Measurements from ENCODE around the gene MMP24. TPM values are rescaled to one million over a fixed set of nuclear protein-coding genes. Genes with fewer than 3 reads are reported as not detected.

MMP24 gene
- total RNA-seq, 2 experiments from 2014 or later: not detected

DNA sequence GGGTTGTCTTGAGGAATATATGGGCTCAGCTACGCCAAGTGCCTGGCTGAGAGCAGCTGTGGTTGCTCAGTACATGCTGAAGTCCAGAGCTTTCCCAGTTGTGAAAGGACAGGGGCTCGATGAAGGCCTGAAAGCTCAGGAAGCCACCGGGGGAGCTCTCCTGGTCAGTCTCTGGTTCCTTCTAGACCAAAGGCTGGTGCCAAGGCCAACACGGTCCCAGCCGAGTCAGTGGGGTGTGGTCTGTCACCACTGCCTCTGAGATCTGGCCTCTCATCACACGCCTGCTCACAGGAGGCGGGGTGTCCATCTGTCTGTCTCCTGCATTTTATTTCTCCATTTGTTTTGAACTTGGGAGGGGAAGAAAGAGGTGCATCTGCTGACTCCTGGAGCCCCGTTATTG, 70.7 kb downstream of the MMP24 start:
- Histone ChIP-seq H3K4me3 (ENCODE audit: low read depth, low read length, poor library complexity, severe bottlenecking) (no peak overlapping the region), H3K36me3 (ENCODE audit: insufficient read depth, low read length) (no peaks in the 10 kb centered on the region), H2AFZ (ENCODE audit: low read length) (no peak overlapping the region), H3K4me1 (ENCODE audit: insufficient read depth, low read length, poor library complexity, severe bottlenecking) (no peaks in the 10 kb centered on the region), H3K9me3 (ENCODE audit: low read length) (no peaks in the 10 kb centered on the region), H3K79me2 (ENCODE audit: insufficient read depth, low read depth, low read length) (no peaks in the 10 kb centered on the region), H3K4me2 (ENCODE audit: low read length) (no peak overlapping the region), H3K9me2 (ENCODE audit: insufficient read depth, low read length) (no peaks in the 10 kb centered on the region), H4K20me1 (ENCODE audit: insufficient read depth, low read length) (no peaks in the 10 kb centered on the region), H3K27ac (ENCODE audit: low read depth, low read length, poor library complexity, severe bottlenecking) (no peak overlapping the region)
- CTCF ChIA-PET (ENCODE audit: unreplicated experiment): no interaction called here
- POLR2A ChIA-PET: interaction anchor here (2.2 kb wide), 1 partner anchor 10 kb away, joined by 8 read pairs; no protein-coding TSS in a partner anchor
- no peak for DNase-seq (ENCODE audit: low spot score)
- intact Hi-C loops (cut with micrococcal nuclease; ENCODE audit: unreplicated experiment): no loop called here
- BruUV-seq (replicated peaks): no TSS peak
- TF ChIP-seq, protein P1, sequence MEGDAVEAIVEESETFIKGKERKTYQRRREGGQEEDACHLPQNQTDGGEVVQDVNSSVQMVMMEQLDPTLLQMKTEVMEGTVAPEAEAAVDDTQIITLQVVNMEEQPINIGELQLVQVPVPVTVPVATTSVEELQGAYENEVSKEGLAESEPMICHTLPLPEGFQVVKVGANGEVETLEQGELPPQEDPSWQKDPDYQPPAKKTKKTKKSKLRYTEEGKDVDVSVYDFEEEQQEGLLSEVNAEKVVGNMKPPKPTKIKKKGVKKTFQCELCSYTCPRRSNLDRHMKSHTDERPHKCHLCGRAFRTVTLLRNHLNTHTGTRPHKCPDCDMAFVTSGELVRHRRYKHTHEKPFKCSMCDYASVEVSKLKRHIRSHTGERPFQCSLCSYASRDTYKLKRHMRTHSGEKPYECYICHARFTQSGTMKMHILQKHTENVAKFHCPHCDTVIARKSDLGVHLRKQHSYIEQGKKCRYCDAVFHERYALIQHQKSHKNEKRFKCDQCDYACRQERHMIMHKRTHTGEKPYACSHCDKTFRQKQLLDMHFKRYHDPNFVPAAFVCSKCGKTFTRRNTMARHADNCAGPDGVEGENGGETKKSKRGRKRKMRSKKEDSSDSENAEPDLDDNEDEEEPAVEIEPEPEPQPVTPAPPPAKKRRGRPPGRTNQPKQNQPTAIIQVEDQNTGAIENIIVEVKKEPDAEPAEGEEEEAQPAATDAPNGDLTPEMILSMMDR (conservative IDR thresholded peaks at IDR 0.05; ENCODE audit: low read length): no peak
- TF ChIP-seq EZH2phosphoT487 (IDR thresholded peaks at IDR 0.05; ENCODE audit: borderline replicate concordance, low read depth, low read length): no peak

DNA sequence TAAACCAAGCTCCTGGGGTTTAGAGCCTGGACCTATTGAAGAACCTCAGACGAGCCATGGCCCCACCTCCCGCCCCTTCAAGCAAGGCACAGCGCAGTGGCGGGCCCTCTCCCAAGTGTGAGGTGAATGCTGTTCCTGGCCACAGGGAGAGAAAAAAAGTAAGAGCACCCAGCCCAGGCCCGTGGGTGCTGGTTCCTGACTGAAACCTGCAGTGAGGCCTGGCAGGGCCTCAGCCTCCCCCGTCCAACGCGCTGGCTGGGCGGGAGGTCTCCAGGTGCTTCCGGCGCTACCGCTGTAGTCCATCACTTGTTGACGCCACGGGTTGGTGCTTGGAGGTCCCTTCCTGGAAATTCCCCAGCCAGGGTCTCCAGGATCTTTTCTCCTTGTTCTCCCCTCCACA, 71.2 kb downstream of the MMP24 start:
- Histone ChIP-seq H3K4me2 (ENCODE audit: low read length) (no peak overlapping the region), H3K27ac (ENCODE audit: low read depth, low read length, poor library complexity, severe bottlenecking) (no peak overlapping the region), H4K20me1 (ENCODE audit: insufficient read depth, low read length) (no peaks in the 10 kb centered on the region), H3K9me2 (ENCODE audit: insufficient read depth, low read length) (no peaks in the 10 kb centered on the region), H3K4me3 (ENCODE audit: low read depth, low read length, poor library complexity, severe bottlenecking) (no peak overlapping the region), H3K4me1 (ENCODE audit: insufficient read depth, low read length, poor library complexity, severe bottlenecking) (no peaks in the 10 kb centered on the region), H3K36me3 (ENCODE audit: insufficient read depth, low read length) (no peaks in the 10 kb centered on the region), H2AFZ (ENCODE audit: low read length) (no peak overlapping the region), H3K79me2 (ENCODE audit: insufficient read depth, low read depth, low read length) (no peaks in the 10 kb centered on the region), H3K9me3 (ENCODE audit: low read length) (no peaks in the 10 kb centered on the region)
- intact Hi-C loops (cut with micrococcal nuclease; ENCODE audit: unreplicated experiment): no loop called here
- CTCF ChIA-PET (ENCODE audit: unreplicated experiment): no interaction called here
- BruUV-seq (replicated peaks): no TSS peak
- no peak for DNase-seq (ENCODE audit: low spot score)
- TF ChIP-seq EZH2phosphoT487 (IDR thresholded peaks at IDR 0.05; ENCODE audit: borderline replicate concordance, low read depth, low read length): no peak
- TF ChIP-seq, protein P1 (conservative IDR thresholded peaks at IDR 0.05; ENCODE audit: low read length): no peak
- POLR2A ChIA-PET: interaction anchor here (2.2 kb wide), 1 partner anchor 10 kb away, joined by 8 read pairs; no protein-coding TSS in a partner anchor

DNA sequence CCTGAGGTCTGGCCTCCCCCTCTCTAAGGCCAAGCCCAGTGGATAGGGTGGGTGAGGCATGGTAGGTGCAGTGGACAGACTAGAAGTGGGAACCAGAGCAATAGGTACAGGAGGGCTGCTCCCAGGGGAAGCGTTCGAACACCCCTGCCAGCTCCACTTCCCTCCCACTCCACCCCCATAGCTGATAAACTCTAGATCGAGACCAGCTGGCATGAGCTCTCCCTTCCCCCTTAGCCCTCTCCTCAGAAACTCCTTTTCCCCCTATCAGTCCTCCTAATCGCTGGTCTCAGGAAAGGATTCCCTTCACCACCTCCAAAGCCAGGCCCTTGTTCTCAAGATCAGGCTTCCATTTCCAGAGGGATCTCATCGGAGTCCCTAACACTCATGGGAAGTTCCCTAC, 71.8 kb downstream of the MMP24 start:
- no peak for TF ChIP-seq EZH2phosphoT487 (IDR thresholded peaks at IDR 0.05; ENCODE audit: borderline replicate concordance, low read depth, low read length)
- TF ChIP-seq, protein P1 (conservative IDR thresholded peaks at IDR 0.05; ENCODE audit: low read length): no peak
- Histone ChIP-seq H2AFZ (ENCODE audit: low read length) (no peak overlapping the region), H3K4me2 (ENCODE audit: low read length) (no peak overlapping the region)

More for the DNA sequence above, 71.8 kb downstream of the MMP24 start:
- no peaks in the 10 kb centered on the region for H3K4me1 ChIP-seq (ENCODE audit: insufficient read depth, low read length, poor library complexity, severe bottlenecking)
- H3K9me2 ChIP-seq (ENCODE audit: insufficient read depth, low read length): no peaks in the 10 kb centered on the region
- no TSS peak for BruUV-seq (replicated peaks)
- no peaks in the 10 kb centered on the region for H3K9me3 ChIP-seq (ENCODE audit: low read length)
- POLR2A ChIA-PET: interaction anchor here (0.6 to 2.2 kb wide), 3 partner anchors 9 to 504 kb away, joined by 3 to 8 read pairs (median 3); no protein-coding TSS in a partner anchor
- no peak overlapping the region for H3K4me3 ChIP-seq (ENCODE audit: low read depth, low read length, poor library complexity, severe bottlenecking)
- DNase-seq (ENCODE audit: low spot score): no peak
- H4K20me1 ChIP-seq (ENCODE audit: insufficient read depth, low read length): no peaks in the 10 kb centered on the region
- intact Hi-C loops (cut with micrococcal nuclease; ENCODE audit: unreplicated experiment): no loop called here
- CTCF ChIA-PET (ENCODE audit: unreplicated experiment): no interaction called here
- no peak overlapping the region for H3K27ac ChIP-seq (ENCODE audit: low read depth, low read length, poor library complexity, severe bottlenecking)
- no peaks in the 10 kb centered on the region for H3K79me2 ChIP-seq (ENCODE audit: insufficient read depth, low read depth, low read length)
- no peaks in the 10 kb centered on the region; the same call in 1 of the 2 replicates for H3K36me3 ChIP-seq (ENCODE audit: insufficient read depth, low read length)
